OCI-M2 (cell line): ENCODE results near the gene REV3L.
"Not testable (repeated sequence)": the region's sequence is repeated elsewhere in the genome, so short reads cannot be mapped to it uniquely, and the experiment has no call there.

Source experiments
- DNase-seq: peaks from one replicate; lab custom pipeline; 2025; ENCODE audit not compliant: unreplicated experiment; lab: John Stamatoyannopoulos, UW

Gene REV3L, protein sequence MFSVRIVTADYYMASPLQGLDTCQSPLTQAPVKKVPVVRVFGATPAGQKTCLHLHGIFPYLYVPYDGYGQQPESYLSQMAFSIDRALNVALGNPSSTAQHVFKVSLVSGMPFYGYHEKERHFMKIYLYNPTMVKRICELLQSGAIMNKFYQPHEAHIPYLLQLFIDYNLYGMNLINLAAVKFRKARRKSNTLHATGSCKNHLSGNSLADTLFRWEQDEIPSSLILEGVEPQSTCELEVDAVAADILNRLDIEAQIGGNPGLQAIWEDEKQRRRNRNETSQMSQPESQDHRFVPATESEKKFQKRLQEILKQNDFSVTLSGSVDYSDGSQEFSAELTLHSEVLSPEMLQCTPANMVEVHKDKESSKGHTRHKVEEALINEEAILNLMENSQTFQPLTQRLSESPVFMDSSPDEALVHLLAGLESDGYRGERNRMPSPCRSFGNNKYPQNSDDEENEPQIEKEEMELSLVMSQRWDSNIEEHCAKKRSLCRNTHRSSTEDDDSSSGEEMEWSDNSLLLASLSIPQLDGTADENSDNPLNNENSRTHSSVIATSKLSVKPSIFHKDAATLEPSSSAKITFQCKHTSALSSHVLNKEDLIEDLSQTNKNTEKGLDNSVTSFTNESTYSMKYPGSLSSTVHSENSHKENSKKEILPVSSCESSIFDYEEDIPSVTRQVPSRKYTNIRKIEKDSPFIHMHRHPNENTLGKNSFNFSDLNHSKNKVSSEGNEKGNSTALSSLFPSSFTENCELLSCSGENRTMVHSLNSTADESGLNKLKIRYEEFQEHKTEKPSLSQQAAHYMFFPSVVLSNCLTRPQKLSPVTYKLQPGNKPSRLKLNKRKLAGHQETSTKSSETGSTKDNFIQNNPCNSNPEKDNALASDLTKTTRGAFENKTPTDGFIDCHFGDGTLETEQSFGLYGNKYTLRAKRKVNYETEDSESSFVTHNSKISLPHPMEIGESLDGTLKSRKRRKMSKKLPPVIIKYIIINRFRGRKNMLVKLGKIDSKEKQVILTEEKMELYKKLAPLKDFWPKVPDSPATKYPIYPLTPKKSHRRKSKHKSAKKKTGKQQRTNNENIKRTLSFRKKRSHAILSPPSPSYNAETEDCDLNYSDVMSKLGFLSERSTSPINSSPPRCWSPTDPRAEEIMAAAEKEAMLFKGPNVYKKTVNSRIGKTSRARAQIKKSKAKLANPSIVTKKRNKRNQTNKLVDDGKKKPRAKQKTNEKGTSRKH (N-terminal part only)

DNA sequence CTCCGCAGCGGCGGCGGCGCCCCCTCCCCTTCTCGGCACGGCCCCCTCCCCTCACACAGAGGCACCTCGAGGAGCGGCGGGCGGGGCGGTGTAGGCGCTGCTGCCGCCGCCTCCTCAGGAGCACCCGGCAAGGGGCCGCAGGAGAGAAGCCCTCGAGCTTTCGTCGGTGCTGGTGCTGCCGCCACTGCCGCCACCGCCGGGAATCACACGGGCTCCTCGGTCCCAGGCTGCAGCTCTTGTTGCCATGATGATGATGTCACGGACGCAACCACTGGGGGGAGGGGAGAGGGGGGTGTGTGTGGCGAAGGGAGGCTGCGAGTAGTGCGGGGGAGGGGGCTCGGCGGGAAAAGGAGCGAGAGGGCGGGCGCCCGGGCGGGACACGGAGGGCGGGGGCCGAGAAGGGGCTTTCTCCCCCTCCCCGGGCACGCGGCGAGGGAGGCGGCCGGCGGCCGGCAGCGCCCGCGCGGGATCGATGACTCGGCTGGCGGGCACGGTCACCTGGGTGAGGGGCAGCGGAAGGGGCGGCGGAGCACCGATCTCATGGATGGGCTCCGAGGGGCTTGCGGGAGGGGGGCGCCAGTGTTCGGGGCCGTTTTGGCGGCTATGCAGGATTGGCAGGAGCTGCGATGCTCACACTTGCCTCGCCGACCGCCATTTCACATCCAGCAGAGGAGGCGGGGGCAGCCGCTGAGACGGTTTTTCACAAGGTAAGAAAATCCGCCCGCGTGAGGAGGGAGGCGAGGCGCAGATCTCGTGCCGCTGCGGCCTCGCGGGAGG is at the start of gene REV3L:
REV3L (minus strand) TSS at position 260 of the 777 bp plus-strand sequence. CDS start 330 bp downstream, outside the sequence.
- no peak for DNase-seq

DNA sequence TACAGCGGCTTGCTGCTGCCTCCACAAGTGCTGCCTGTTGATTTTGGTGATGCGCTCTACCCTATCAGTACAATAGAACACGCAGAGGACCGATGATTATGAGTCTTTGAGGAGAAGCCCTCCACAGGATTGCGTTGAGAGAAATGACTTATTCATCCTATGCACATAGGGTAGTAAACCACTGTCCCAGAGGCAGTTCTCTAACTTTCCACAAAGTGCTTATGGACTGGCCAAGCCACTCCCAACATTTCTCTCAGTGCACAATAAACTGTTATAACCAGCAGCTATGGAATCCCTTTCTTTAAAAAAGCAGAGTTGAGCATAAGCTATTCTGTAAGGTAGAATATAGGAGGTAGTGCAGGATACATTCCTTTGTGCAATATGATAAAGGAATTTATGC is 48.2 kb upstream of the REV3L start:
- no peak for DNase-seq

DNA sequence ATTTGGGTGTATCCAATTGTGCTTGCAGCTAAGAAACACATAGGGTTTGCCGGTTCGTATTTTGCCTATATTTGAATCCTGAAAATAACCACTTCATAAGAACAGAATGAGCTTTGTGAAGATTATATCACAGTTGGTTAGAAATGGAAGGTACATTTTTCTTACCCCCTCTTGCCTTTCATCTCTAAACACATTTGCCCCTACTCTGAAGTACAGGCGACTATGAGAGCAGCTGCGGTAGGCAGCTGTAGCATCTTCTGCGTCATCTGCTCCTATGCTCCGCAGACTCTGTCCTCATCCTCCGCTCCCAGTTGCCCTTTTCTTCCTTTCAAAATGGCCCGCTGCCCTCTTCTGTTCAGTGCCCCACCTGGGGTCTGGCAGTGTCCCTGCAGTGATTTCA is 47.6 kb upstream of the REV3L start:
- DNase-seq: no peak

DNA sequence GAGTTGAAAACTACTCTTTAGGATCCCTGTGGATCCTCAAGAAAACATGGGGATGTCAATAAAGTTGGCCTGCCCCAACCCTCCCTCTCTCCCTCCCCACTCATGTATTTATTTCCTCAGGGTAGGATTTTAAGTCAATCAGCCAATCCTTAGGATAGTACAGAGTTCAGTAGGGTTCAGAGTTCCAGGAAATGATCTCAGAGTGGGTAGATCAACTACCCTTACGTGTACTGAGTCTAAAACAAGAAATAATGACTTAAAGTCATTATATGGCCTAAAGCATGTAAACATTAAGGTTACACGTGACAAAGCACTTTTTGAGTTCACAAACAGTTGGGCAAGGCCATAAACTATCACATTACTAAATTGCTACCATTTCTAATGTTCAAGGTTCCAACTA is 47.2 kb upstream of the REV3L start:
- DNase-seq: no peak

DNA sequence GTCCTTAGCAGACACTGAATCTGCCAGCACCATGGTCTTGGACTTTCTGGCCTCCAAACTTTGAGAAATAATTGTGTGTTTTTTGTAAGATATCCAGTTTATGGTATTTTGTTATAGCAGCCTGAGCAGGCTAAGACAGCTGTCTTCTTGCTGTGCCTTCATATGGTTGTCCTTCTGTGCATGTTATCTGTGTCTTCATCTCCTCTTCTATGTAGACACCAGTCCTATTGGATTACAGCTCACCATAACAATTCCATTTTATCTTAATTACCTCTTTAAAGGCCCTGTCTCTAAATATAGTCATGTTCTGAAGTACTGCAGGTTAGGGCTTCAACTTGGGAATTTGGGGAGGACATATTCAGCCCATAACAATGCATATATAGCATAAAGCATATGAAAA is 44.3 kb upstream of the REV3L start:
- no peak for DNase-seq

DNA sequence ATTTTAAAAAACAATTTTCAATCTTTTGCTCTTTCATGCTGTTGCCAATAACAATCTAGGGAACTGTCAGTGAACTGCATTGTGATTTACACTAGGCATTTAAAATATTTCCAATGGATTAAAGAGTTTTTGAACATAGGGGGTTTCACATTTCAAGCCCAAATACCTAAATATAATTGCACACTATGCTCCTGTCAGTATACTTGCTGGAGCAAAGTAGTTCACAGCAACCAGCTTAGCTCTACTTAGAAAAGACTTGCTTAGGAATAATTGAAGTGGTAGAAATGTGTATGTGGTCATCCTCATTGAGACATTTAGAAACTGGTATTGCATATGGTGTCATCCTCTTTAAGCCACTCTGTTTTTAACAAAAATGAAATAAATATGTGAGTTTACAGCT is 41.7 kb upstream of the REV3L start:
- no peak for DNase-seq

DNA sequence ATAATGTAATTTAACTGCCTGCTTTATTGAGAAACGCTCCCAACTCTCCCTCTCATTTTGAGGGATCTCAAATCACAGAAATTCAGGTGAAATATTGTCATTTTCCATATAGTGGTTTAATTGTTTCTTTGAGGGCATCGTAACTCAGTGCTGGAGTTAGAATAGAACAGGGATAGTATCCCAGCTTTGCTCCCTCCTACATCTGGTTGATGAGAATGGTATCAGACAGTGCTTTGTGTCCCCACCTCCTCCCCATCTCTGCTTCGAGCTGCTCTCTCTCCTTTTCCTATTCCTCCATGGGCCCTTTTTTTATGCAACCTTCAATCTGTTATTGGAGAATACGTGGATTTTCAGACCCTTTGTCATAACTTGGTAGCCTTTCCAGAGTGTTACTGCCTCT is 41.2 kb upstream of the REV3L start:
- no peak for DNase-seq

DNA sequence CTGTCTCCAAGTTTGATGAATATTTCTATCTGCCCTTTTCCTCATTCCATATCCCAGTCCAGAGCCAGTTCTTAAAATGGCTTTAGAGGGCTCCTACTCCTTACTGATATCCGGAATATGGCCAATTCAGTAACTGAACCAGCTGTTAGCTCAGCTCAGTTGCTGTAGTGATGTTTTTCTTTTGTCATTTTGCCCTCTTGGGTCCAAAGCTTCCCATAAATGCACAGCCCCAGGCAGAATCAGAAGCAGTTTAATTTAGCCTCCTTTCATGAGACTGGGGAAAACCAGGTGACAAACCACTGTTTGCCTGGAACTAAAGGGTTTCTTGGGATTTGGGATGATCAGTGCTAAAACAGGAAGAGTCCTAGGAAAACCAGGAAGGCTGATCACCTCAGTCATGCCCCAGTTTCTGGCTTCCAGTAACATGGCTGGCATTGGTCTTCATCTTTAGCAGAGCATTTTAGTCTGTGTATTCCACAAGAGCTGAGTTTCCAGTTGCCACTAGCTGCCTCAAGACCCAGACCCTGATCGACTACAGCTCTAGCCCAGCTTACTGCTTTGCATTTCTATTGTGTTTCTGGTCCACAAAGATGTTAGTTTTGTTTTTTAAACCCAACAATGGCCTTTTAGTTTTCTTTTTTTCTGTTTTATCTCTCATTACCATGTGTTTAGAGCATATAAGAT is 40.6 kb upstream of the REV3L start:
- DNase-seq: no peak

DNA sequence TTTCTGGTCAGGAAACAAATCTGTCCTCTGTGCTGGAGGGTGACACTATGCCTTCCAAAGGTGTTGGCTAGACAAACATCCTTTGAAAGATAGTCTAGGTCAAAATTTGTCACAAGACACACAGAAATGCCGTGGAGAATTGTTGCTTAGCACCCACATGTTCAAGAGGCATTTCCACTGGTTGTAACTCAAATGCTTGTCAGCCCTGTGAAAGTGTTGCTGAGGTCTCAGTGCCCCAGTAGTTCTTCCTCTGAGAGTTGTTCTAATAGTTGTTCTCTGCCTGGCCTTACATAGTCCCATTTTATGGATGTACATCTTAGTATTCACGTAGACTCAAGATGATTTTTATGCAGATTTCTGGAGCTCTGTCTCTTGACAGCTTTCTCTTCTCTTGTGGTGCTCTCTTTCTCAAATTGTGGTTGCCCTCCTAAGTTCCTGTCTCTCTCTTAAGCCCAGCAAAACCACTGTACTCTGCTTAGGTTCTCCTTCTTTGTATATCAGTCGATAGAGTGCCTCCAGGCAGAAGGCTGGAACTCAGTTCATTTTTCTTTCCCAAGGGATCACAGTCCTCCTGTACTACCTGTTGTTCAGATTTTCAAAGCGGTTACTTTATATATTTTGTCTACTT is 39.5 kb upstream of the REV3L start:
- DNase-seq: no peak

DNA sequence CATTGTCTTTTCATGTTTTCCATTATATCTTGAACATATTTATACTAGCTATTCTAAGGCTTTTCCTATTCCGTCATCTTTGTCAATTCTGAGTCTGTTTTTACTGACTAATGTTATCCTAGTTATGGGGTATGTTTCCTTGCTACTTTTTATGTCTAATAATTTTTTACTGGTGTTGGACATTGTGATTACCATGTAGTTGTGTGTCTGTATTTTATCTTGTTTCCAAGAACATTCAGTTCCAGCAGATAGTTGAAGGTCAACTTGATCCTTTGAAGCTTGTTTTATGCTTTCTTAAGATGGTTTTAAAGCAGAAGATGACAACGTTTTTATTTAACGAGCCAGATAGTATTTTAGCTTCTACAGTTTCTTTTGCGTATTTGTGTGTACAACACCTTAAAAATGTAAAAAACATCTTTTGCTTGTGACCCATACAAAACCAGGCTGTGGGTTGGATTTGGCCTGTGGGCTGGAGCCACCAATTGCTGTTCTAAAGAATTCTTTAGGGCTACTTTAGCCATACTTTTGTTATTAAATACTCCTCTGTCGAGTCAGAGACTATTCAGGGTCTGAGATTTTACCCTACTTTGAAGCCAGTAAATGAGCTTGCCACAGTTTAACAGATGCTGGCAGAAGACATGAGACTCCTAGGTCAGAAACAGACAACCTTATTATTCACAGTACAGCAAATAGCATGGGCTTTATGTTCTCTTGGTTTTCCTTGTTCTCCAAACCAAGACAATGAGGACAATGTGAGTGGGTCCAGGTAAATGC is 38.7 kb upstream of the REV3L start:
- no peak for DNase-seq

DNA sequence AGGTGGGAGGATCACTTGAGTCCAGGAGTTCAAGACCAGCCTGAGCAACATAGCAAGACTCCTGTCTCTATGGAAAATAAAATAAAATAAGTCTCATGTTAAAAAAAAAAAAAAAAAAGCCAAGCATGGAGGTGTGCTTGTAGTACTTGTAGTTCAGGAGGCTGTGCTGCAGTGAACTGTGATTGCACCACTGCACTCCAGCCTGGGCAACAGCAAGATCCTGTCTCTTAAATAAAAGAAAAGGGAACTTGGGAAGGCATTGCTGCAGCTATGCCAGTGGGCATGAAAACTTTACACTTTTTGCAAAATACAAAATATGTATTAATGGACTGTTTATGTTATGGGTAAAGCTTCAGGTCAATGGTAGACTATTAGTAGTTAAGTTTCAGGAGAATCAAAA is 37.5 kb upstream of the REV3L start:
- no peak for DNase-seq

DNA sequence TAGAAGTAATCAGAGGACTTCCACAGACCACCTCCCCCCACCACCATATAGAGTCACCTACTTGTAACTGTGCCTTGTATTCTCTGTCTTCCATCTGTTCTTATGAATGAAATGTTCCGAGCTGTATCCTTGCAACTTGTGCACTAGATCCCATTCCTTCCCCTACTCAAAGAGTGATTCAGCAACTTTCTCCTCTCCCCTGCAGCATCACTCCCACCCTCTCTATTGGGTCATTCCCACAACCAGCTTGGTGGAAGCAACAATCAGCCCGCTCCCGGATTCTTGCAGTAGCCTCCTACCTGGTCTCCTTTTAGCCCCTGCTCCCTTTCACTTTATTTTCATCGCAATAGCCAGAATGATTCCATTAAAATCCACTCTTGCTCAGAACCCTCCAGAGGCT is 34.9 kb upstream of the REV3L start:
- no peak for DNase-seq

DNA sequence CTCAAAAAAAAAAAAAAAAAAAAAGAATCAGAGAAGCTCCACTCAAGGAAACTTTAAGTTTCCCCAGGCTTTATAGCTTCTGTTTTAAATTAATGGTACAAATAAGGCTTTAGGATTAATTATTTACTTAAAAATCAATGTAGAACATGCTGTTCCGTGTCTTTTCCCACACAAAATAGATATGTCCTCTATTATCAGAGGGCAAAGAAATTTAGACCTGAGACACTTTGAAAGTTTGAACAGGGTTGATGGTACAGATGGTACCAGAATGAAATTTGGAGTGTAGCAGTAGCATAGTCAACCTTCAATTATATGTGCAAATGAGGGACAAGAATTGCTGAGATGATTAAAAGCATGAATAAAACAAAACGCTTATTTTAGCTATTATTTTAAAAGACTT is 32.2 kb upstream of the REV3L start:
- DNase-seq: no peak

DNA sequence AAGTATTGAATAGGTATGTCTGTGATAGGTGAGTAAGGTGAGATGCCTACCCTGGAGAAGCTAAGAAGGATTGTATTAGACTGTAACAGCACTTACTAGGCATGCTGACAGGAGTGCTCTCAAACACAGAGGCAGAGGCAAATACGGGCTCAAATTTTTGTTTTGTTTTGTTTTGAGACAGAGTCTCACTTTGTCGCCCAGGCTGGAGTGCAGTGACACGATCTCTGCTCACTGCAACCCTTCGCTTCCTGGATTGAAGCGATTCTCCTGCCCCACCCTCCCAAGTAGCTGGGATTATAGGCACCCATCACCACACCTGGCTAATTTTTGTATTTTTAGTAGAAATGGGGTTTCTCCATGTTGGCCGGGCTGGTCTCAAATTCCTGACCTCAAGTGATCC is 31.5 kb upstream of the REV3L start:
- not testable (repeated sequence) for DNase-seq

DNA sequence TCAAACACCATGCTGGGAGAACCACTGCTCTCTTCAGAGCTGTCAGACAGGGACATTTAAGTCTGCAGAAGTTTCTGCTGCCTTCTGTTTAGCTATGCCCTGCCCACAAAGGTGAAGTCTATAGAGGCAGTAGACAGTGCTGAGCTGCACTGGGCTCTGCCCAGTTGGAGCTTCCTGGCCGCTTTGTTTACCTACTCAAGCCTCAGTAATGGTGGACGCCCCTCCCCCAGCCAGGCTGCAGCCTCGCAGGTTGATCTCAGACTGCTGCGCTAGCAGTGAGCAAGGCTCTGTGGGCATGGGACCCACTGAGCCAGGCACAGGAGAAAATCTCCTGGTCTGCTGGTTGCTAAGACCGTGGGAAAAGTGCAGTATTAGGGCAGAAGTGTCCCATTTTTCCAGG is 24.2 kb upstream of the REV3L start:
- not testable (repeated sequence) for DNase-seq

DNA sequence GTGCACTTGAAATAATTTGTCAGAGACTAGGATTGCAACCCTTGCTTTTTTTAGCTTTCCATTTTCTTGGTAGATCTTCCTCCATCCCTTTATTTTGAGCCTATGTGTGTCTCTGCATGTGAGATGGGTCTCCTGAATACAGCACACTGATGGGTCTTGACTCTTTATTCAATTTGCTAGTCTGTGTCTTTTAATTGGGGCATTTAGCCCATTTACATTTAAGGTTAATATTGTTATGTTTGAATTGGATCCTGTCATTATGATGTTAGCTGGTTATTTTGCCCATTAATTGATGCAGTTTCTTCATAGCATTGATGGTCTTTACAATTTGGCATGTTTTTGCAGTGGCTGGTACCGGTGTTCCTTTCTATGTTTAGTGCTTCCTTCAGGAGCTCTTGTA is 22.5 kb upstream of the REV3L start:
- DNase-seq: not testable (repeated sequence)

DNA sequence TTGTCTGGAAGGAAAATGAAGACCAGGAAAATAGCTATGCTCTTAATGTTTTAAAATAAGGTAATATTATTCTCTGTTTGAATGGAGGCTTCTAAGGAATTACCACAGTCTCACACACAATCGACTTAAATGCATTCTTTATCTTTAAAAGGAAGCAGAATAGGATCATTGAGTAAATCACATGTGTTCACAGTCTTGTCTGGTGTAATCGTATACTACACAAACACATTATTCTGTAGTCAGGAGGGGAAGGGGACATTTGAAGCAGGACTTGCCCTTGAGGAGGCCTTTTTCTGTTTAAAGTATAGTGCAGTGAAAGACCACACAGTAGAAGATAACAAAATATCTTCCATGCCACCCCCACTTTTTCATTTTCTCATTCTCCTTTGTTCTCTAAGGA is 20.6 kb upstream of the REV3L start:
- no peak for DNase-seq

DNA sequence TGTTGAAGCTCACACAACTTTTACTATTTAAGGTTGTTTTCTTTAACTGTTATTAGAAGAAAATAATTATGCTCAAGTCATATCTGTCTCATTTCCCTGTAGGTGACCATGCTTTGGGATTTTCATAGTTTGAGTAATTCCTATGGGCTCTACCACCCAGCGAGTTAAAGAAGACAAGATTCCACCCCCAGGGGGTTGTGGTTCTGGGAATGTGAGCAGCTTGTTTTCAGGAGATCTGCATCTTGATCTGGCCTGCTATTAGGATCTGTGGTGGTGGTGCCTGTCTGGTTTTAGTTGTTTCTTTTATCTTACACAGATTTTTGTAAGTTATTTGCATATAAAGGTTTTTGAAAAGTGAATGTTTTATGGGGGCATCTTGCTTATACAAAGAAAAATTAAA is 20.2 kb upstream of the REV3L start:
- DNase-seq: no peak

DNA sequence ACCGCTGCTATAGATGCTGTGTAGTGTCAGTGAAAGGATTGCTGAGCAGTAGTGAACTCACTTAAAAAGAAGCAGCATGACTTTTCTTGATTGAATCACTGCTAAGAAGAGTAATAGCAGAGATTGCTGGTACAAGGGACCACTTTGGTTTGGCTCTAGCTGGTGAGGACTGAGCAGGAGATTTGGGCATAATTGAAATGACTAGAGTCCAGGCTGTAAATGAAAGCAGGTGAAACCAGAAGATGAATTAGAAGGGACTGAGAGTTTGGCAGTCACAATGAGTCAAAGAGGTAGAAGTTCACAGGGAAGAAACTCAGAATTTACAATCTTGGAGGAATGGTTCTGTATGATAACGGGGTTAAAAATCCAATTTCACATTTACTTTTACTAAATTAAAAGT is 19.1 kb upstream of the REV3L start:
- no peak for DNase-seq
